ENCODE data around the gene DCAKD. TPM values are rescaled to one million over a fixed set of nuclear protein-coding genes. Genes with fewer than 3 reads are reported as not detected.

The DCAKD gene
- total RNA-seq, 1 donor from 2014 or later: 91.8 TPM

- no peak for TF ChIP-seq CTCF (conservative IDR thresholded peaks at IDR 0.05)
- Mint-ChIP-seq H3K4me3 (no peak overlapping the region), H3K27me3 (ENCODE audit: low read depth) (no peaks in the 10 kb centered on the region), H3K9me3 (no peaks in the 10 kb centered on the region), H3K27ac (ENCODE audit: unreplicated experiment) (no peak overlapping the region), H3K4me1 (peaks cover 4% of the 10 kb centered on the region), H3K36me3 (ENCODE audit: low read depth) (peaks cover 11% of the 10 kb centered on the region)
- no peak for DNase-seq (ENCODE audit: low read depth, low spot score)
These were observed 26.2 kb upstream of the DCAKD start for GRCh38 chr17:45077643-45078042.

- DNase-seq (ENCODE audit: low read depth, low spot score): no peak
- Mint-ChIP-seq H3K27ac (ENCODE audit: unreplicated experiment) (peak overlapping the region; percentile 85), H3K27me3 (ENCODE audit: low read depth) (no peaks in the 10 kb centered on the region), H3K9me3 (no peaks in the 10 kb centered on the region), H3K4me1 (peaks cover 4% of the 10 kb centered on the region), H3K4me3 (no peak overlapping the region), H3K36me3 (ENCODE audit: low read depth) (peaks cover 9% of the 10 kb centered on the region)
- TF ChIP-seq CTCF (conservative IDR thresholded peaks at IDR 0.05): no peak
These were observed 22.1 kb upstream of the DCAKD start for GRCh38 chr17:45073414-45074070.

GRCh38 chr17:45070809-45071208 lies 19.4 kb upstream of the DCAKD start:
- H3K4me1 Mint-ChIP-seq: peaks cover 4% of the 10 kb centered on the region
- H3K4me3 Mint-ChIP-seq: no peak overlapping the region
- DNase-seq (ENCODE audit: low read depth, low spot score): no peak
- H3K27me3 Mint-ChIP-seq (ENCODE audit: low read depth): no peaks in the 10 kb centered on the region
- H3K27ac Mint-ChIP-seq (ENCODE audit: unreplicated experiment): no peak overlapping the region
- peaks cover 6% of the 10 kb centered on the region for H3K36me3 Mint-ChIP-seq (ENCODE audit: low read depth)
- no peaks in the 10 kb centered on the region for H3K9me3 Mint-ChIP-seq
- TF ChIP-seq CTCF (conservative IDR thresholded peaks at IDR 0.05): no peak

- no peak for TF ChIP-seq CTCF (conservative IDR thresholded peaks at IDR 0.05)
- Mint-ChIP-seq H3K36me3 (ENCODE audit: low read depth) (peaks cover 6% of the 10 kb centered on the region), H3K4me1 (peaks cover 4% of the 10 kb centered on the region), H3K27me3 (ENCODE audit: low read depth) (no peaks in the 10 kb centered on the region), H3K9me3 (no peaks in the 10 kb centered on the region), H3K4me3 (no peak overlapping the region), H3K27ac (ENCODE audit: unreplicated experiment) (no peak overlapping the region)
- DNase-seq (ENCODE audit: low read depth, low spot score): no peak
These were observed 18.6 kb upstream of the DCAKD start for GRCh38 chr17:45070001-45070400.

- H3K4me3 Mint-ChIP-seq: no peak overlapping the region
- TF ChIP-seq CTCF (conservative IDR thresholded peaks at IDR 0.05): no peak
These were observed 16.2 kb upstream of the DCAKD start for GRCh38 chr17:45067637-45068036.

More at GRCh38 chr17:45067637-45068036, 16.2 kb upstream of the DCAKD start:
- H3K27me3 Mint-ChIP-seq (ENCODE audit: low read depth): no peaks in the 10 kb centered on the region
- no peak overlapping the region for H3K27ac Mint-ChIP-seq (ENCODE audit: unreplicated experiment)
- peaks cover 6% of the 10 kb centered on the region for H3K4me1 Mint-ChIP-seq
- H3K36me3 Mint-ChIP-seq (ENCODE audit: low read depth): peaks cover 3% of the 10 kb centered on the region
- no peak for DNase-seq (ENCODE audit: low read depth, low spot score)
- no peaks in the 10 kb centered on the region for H3K9me3 Mint-ChIP-seq
